HEK293 (cell line): ENCODE data around the gene POLDIP2.

Source experiments
- KLF7 ChIP-seq: fragments of 450-650 bp; formaldehyde crosslinking; IDR thresholded peaks from 2 replicates; pipeline ENCODE4 v1.5.1; 2016; ENCODE audit warnings: missing biosample characterization, missing genetic modification characterization, borderline replicate concordance
- KLF9 ChIP-seq: fragments of 450-650 bp; formaldehyde crosslinking; IDR thresholded peaks from 2 replicates; pipeline ENCODE4 v1.5.1; 2016; ENCODE audit warnings: missing biosample characterization, missing genetic modification characterization, low read depth
- SP2 ChIP-seq: fragments of 450-650 bp; formaldehyde crosslinking; IDR thresholded peaks from 2 replicates; pipeline ENCODE4 v1.5.1; 2016; ENCODE audit warnings: missing biosample characterization, missing genetic modification characterization
- ZFP41 ChIP-seq: fragments of 450-650 bp; formaldehyde crosslinking; IDR thresholded peaks from 2 replicates; pipeline ENCODE4 v1.5.1; 2016; ENCODE audit warnings: missing biosample characterization, missing genetic modification characterization, borderline replicate concordance
- ZNF132 ChIP-seq: fragments of 450-650 bp; formaldehyde crosslinking; IDR thresholded peaks from 2 replicates; pipeline ENCODE4 v1.5.1; 2017; ENCODE audit warnings: missing biosample characterization, missing genetic modification characterization, borderline replicate concordance
- ZNF239 ChIP-seq: fragments of 450-650 bp; formaldehyde crosslinking; IDR thresholded peaks from 2 replicates; pipeline ENCODE4 v1.5.1; 2016; ENCODE audit warnings: missing biosample characterization, missing genetic modification characterization
- ZNF274 ChIP-seq, 2 experiments: fragments of 200-500 bp in 1 of 2; fragments of 450-650 bp in 1 of 2; sonication (Bioruptor generic) in 1 of 2; formaldehyde crosslinking in 1 of 2; IDR thresholded peaks; 2 replicates each; pipeline versions ENCODE4 v1.5.1 to v1.6.1; 2014 to 2016; ENCODE audit warnings: borderline replicate concordance in 1 of 2, inconsistent platforms in 1 of 2, low read length in 1 of 2, missing biosample characterization in 1 of 2, missing genetic modification characterization in 1 of 2
- ZNF324 ChIP-seq: fragments of 450-650 bp; formaldehyde crosslinking; IDR thresholded peaks from 2 replicates; pipeline ENCODE4 v1.5.1; 2016; ENCODE audit warnings: missing biosample characterization, missing genetic modification characterization
- ZNF350 ChIP-seq: fragments of 450-650 bp; formaldehyde crosslinking; IDR thresholded peaks from 2 replicates; pipeline ENCODE4 v1.5.0; 2017; ENCODE audit warnings: missing biosample characterization, mild to moderate bottlenecking, missing genetic modification characterization
- ZNF530 ChIP-seq: fragments of 450-650 bp; formaldehyde crosslinking; IDR thresholded peaks from 2 replicates; pipeline ENCODE4 v1.5.1; 2016; ENCODE audit warnings: low read depth, missing biosample characterization, missing genetic modification characterization
- ZNF558 ChIP-seq: fragments of 450-650 bp; formaldehyde crosslinking; IDR thresholded peaks from 2 replicates; pipeline ENCODE4 v1.5.1; 2016; ENCODE audit warnings: missing biosample characterization, missing genetic modification characterization
- ZNF561 ChIP-seq: fragments of 450-650 bp; IDR thresholded peaks from 2 replicates; pipeline ENCODE4 v1.5.1; 2018; ENCODE audit warnings: missing biosample characterization, missing genetic modification characterization, borderline replicate concordance
- ZNF629 ChIP-seq: fragments of 450-650 bp; formaldehyde crosslinking; IDR thresholded peaks from 2 replicates; pipeline ENCODE4 v1.5.1; 2017; ENCODE audit warnings: missing biosample characterization, missing genetic modification characterization
- ZNF660 ChIP-seq: fragments of 450-650 bp; IDR thresholded peaks from 2 replicates; pipeline ENCODE4 v1.5.1; 2018; ENCODE audit warnings: missing biosample characterization, mild to moderate bottlenecking, missing genetic modification characterization
- ZNF747 ChIP-seq: fragments of 450-650 bp; formaldehyde crosslinking; IDR thresholded peaks from 2 replicates; pipeline ENCODE4 v1.5.1; 2016; ENCODE audit warnings: missing biosample characterization, missing genetic modification characterization
- ZNF777 ChIP-seq: fragments of 450-650 bp; formaldehyde crosslinking; IDR thresholded peaks from 2 replicates; pipeline ENCODE4 v1.5.1; 2017; ENCODE audit warnings: missing biosample characterization, missing genetic modification characterization, borderline replicate concordance
- ZNF843 ChIP-seq: fragments of 450-650 bp; formaldehyde crosslinking; IDR thresholded peaks from 2 replicates; pipeline ENCODE4 v1.5.1; 2016; ENCODE audit warnings: missing biosample characterization, missing genetic modification characterization
- ZSCAN16 ChIP-seq: fragments of 450-650 bp; formaldehyde crosslinking; IDR thresholded peaks from 2 replicates; pipeline ENCODE4 v1.5.1; 2016; ENCODE audit warnings: missing biosample characterization, missing genetic modification characterization
- TF ChIP-seq, protein P1 (sequence below): fragments of 450-650 bp; formaldehyde crosslinking; IDR thresholded peaks from 2 replicates; pipeline ENCODE4 v1.5.1; 2016; ENCODE audit warnings: missing biosample characterization, missing genetic modification characterization
- TF ChIP-seq, protein P2 (sequence below): fragments of 450-650 bp; formaldehyde crosslinking; IDR thresholded peaks from 2 replicates; pipeline ENCODE4 v1.5.1; 2016; ENCODE audit warnings: missing biosample characterization, missing genetic modification characterization
- TF ChIP-seq, protein P3 (sequence below): fragments of 450-650 bp; formaldehyde crosslinking; IDR thresholded peaks from 2 replicates; pipeline ENCODE4 v1.5.1; 2016; ENCODE audit warnings: missing biosample characterization, missing genetic modification characterization
- TF ChIP-seq, protein P4 (sequence below): fragments of 450-650 bp; formaldehyde crosslinking; IDR thresholded peaks from 2 replicates; pipeline ENCODE4; 2016; ENCODE audit warnings: missing biosample characterization, missing genetic modification characterization
- TF ChIP-seq, protein P5 (sequence below): fragments of 450-650 bp; formaldehyde crosslinking; IDR thresholded peaks from 2 replicates; pipeline ENCODE4 v1.5.1; 2016; ENCODE audit warnings: missing biosample characterization, missing genetic modification characterization, borderline replicate concordance
- TF ChIP-seq, protein P6 (sequence below): fragments of 450-650 bp; formaldehyde crosslinking; IDR thresholded peaks from 2 replicates; pipeline ENCODE4 v1.5.1; 2016; ENCODE audit warnings: missing biosample characterization, missing genetic modification characterization

The POLDIP2 gene

DNA sequence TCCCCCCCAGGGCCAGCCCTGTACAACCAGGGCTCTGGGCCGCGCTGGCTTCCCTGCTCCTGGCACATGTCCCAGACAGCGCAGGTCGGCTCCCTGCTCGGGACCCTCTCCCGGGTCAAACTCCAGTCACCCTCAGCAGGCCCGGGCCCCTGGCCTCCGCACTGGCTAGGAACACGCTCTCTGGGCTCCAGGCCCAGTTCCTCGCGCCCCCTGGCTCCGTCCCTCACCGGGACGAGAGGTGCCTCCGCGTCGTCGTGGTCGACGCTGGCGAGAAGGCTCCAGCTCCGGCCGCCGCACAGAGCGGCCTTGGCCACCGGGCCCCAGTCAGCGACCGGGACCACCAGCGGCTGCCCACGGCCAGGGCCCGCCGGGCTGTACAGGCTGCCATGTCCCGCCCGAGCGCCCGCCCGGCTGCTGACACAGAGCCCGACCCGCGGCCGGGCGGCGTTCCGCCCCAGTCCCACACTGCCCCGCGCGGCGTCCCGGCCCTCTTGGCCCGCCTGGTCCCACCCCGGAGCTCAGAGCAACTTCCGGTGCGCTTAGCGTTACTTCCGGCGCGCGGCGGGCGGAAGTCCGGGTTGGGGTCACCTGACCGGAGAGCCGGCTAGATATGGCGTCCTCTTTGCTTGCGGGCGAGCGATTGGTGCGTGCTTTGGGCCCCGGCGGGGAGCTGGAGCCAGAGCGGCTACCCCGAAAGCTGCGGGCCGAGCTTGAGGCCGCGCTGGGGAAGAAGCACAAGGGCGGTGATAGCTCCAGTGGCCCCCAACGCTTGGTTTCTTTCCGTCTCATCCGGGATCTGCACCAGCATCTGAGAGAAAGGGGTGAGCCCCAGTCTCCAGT lies at the start of gene POLDIP2 (continued):
- TF ChIP-seq ZNF558 (tag by site-specific recombination) = no peak
- TF ChIP-seq ZNF747 (tag by site-specific recombination) = no peak
- TF ChIP-seq, protein P1, sequence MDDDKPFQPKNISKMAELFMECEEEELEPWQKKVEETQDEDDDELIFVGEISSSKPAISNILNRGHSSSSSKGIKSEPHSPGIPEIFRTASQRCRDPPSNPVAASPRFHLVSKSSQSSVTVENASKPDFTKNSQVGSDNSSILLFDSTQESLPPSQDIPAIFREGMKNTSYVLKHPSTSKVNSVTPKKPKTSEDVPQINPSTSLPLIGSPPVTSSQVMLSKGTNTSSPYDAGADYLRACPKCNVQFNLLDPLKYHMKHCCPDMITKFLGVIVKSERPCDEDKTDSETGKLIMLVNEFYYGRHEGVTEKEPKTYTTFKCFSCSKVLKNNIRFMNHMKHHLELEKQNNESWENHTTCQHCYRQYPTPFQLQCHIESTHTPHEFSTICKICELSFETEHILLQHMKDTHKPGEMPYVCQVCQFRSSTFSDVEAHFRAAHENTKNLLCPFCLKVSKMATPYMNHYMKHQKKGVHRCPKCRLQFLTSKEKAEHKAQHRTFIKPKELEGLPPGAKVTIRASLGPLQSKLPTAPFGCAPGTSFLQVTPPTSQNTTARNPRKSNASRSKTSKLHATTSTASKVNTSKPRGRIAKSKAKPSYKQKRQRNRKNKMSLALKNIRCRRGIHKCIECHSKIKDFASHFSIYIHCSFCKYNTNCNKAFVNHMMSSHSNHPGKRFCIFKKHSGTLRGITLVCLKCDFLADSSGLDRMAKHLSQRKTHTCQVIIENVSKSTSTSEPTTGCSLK (tag by site-specific recombination) = no peak
- peak; percentile 32; the same call in 1 of the 2 replicates for TF ChIP-seq KLF9 (tag by site-specific recombination)
- peak; percentile 96 for TF ChIP-seq SP2 (tag by site-specific recombination)
- TF ChIP-seq ZNF843 = peak; percentile 67
- no peak for TF ChIP-seq ZNF132 (tag by site-specific recombination)
- TF ChIP-seq, protein P2, sequence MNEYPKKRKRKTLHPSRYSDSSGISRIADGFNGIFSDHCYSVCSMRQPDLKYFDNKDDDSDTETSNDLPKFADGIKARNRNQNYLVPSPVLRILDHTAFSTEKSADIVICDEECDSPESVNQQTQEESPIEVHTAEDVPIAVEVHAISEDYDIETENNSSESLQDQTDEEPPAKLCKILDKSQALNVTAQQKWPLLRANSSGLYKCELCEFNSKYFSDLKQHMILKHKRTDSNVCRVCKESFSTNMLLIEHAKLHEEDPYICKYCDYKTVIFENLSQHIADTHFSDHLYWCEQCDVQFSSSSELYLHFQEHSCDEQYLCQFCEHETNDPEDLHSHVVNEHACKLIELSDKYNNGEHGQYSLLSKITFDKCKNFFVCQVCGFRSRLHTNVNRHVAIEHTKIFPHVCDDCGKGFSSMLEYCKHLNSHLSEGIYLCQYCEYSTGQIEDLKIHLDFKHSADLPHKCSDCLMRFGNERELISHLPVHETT (tag by site-specific recombination) = peak; percentile 73; the same call in 1 of the 2 replicates
- TF ChIP-seq, protein P3, sequence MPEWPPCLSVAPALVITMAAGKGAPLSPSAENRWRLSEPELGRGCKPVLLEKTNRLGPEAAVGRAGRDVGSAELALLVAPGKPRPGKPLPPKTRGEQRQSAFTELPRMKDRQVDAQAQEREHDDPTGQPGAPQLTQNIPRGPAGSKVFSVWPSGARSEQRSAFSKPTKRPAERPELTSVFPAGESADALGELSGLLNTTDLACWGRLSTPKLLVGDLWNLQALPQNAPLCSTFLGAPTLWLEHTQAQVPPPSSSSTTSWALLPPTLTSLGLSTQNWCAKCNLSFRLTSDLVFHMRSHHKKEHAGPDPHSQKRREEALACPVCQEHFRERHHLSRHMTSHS = 0 out of 2 replicates have a peak, but pooled peaks have one; percentile 22
- TF ChIP-seq KLF7 = peak; percentile 75; the same call in 1 of the 2 replicates
- TF ChIP-seq, protein P4, sequence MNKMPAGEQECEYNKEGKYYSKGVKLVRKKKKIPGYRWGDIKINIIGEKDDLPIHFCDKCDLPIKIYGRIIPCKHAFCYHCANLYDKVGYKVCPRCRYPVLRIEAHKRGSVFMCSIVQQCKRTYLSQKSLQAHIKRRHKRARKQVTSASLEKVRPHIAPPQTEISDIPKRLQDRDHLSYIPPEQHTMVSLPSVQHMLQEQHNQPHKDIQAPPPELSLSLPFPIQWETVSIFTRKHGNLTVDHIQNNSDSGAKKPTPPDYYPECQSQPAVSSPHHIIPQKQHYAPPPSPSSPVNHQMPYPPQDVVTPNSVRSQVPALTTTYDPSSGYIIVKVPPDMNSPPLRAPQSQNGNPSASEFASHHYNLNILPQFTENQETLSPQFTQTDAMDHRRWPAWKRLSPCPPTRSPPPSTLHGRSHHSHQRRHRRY (tag by site-specific recombination) = no peak
- TF ChIP-seq ZNF777 (tag by site-specific recombination) = no peak
- TF ChIP-seq ZNF324 (tag by site-specific recombination) = peak; percentile 53; the same call in 1 of the 2 replicates
- no peak for TF ChIP-seq ZFP41 (tag by site-specific recombination)
- no peak for TF ChIP-seq ZNF239 (tag by site-specific recombination)
- TF ChIP-seq ZSCAN16 (tag by site-specific recombination) = no peak
- TF ChIP-seq ZNF660 (tag by site-specific recombination) = peak; percentile 91
- TF ChIP-seq, protein P5, sequence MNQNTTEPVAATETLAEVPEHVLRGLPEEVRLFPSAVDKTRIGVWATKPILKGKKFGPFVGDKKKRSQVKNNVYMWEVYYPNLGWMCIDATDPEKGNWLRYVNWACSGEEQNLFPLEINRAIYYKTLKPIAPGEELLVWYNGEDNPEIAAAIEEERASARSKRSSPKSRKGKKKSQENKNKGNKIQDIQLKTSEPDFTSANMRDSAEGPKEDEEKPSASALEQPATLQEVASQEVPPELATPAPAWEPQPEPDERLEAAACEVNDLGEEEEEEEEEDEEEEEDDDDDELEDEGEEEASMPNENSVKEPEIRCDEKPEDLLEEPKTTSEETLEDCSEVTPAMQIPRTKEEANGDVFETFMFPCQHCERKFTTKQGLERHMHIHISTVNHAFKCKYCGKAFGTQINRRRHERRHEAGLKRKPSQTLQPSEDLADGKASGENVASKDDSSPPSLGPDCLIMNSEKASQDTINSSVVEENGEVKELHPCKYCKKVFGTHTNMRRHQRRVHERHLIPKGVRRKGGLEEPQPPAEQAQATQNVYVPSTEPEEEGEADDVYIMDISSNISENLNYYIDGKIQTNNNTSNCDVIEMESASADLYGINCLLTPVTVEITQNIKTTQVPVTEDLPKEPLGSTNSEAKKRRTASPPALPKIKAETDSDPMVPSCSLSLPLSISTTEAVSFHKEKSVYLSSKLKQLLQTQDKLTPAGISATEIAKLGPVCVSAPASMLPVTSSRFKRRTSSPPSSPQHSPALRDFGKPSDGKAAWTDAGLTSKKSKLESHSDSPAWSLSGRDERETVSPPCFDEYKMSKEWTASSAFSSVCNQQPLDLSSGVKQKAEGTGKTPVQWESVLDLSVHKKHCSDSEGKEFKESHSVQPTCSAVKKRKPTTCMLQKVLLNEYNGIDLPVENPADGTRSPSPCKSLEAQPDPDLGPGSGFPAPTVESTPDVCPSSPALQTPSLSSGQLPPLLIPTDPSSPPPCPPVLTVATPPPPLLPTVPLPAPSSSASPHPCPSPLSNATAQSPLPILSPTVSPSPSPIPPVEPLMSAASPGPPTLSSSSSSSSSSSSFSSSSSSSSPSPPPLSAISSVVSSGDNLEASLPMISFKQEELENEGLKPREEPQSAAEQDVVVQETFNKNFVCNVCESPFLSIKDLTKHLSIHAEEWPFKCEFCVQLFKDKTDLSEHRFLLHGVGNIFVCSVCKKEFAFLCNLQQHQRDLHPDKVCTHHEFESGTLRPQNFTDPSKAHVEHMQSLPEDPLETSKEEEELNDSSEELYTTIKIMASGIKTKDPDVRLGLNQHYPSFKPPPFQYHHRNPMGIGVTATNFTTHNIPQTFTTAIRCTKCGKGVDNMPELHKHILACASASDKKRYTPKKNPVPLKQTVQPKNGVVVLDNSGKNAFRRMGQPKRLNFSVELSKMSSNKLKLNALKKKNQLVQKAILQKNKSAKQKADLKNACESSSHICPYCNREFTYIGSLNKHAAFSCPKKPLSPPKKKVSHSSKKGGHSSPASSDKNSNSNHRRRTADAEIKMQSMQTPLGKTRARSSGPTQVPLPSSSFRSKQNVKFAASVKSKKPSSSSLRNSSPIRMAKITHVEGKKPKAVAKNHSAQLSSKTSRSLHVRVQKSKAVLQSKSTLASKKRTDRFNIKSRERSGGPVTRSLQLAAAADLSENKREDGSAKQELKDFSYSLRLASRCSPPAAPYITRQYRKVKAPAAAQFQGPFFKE (tag by site-specific recombination) = no peak
- TF ChIP-seq ZNF530 = no peak
- TF ChIP-seq, protein P6, sequence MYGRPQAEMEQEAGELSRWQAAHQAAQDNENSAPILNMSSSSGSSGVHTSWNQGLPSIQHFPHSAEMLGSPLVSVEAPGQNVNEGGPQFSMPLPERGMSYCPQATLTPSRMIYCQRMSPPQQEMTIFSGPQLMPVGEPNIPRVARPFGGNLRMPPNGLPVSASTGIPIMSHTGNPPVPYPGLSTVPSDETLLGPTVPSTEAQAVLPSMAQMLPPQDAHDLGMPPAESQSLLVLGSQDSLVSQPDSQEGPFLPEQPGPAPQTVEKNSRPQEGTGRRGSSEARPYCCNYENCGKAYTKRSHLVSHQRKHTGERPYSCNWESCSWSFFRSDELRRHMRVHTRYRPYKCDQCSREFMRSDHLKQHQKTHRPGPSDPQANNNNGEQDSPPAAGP (tag by site-specific recombination) = peak; percentile 73; the same call in 1 of the 2 replicates
- peak; percentile 82 for TF ChIP-seq ZNF629
- TF ChIP-seq ZNF274 (IDR thresholded peaks at IDR 0.05; ENCODE audit: low read length) = no peak
- TF ChIP-seq ZNF274 (tag by site-specific recombination; IDR thresholded peaks at IDR 0.05; ENCODE audit: borderline replicate concordance) = no peak
- TF ChIP-seq ZNF350 (tag by site-specific recombination) = 0 out of 2 replicates have a peak, but pooled peaks have one; percentile 32
- peak; percentile 94 for TF ChIP-seq ZNF561
